HG03066 (cell line): ENCODE measurements around the gene KIF26B.

Source experiments
- ATAC-seq: cut with Tn5 transposase; IDR thresholded peaks from one replicate; pipeline ENCODE4 v1.9.1; 2021; ENCODE audit warnings: low read depth; ENCODE audit not compliant: unreplicated experiment

KIF26B gene

DNA sequence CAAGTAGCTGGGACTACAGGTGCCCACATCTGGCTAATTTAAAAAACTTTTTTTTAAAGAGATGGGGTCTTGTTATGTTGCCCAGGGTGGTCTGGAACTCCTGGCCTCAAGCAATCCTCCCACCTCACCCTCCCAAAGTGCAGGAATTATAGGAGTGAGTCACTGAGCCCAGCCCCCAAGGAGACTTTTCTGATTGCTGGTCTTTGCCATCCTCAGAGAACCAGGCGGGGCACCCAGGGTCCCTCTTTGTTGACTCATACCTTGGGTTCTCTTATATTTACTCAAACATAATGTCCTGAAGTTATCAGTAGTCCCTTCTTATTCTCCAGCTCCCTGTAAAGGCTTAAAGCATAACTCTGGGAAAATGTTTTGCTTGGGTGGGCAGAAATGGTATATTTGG lies 51.1 kb downstream of the KIF26B start:
- no peak for ATAC-seq

DNA sequence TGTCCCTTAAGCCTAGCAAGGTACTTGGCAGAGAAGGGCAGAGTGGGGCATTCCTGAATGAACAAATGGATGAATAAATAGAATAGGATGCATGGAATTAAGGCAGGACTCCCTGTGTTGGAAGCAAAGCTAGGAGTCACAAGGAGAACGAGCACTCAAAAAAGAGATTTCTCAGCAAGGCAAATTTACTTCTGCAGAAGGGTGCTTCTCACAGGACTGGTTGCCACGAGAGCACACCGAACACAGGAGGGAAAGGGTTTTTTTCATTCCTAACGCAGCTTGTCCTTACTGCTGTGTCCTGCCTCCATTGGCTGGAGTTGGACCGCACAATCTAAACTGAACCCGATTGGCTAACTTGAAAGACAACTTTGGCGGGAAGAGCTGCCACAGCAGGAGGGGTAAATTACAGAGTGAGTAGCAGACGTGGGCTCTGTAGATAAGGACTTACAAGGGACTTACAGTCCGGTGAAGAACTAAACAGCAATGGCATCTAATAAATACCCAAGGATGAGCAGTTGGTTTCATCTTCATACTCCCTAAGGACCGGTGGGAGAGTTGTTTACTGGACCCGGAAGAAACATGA lies 52.4 kb downstream of the KIF26B start:
- no peak for ATAC-seq

DNA sequence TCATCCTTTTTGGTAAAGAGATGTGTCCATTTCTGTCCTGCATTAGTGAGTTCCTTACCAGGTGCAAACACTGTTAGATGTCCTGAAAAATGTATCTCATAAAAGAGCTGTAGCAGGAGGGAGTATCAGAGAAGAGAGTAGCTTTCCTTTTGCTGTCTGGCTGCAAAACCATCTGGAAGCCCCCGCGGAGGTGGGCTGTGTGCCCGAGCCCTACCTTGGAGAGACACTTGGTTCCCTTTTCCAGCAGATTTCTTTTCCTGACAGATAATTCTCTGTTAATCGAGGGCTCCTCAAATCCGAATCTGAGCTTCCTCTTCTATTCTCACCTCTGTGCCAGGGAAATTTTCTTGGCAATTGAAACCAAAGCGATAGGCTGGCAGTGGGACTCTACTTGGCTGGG lies 53.0 kb downstream of the KIF26B start:
- no peak for ATAC-seq

DNA sequence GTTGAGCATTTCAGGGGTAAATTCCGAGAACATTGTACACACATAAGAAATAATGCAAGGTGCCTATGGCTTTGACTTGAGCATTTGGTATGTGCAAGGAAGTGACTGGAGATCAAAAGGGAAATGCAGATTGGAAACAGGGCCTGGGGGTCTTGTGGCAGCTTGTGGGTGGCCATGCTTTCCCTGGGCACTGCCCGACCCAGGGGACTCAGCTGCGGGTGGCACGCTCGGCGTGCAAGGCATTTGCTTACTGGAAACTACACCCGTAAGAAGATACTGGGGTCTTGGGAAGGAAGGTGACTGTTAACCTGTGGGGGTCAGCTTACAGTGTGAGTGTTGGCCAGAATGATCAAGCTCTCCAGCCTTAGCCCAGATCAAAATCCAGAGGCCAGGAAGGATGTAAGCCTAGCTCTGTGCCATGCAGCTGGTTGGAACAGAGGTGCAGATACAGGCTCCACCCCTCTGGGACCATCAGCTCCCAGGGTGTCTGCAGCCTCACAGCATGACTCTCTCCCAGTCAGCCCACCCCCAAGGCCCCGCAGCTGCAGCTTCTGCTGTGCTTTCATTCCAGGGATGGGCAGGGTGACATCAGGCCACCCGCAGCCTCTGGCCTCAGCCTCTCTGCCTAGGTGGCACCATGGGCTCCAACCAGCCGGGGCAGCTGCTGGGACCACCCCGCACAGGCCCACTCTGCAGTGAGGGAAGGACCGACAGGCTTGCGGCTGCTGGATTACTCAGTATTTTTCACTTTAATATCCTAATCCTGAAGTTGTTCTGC lies 55.1 kb downstream of the KIF26B start:
- ATAC-seq = no peak

DNA sequence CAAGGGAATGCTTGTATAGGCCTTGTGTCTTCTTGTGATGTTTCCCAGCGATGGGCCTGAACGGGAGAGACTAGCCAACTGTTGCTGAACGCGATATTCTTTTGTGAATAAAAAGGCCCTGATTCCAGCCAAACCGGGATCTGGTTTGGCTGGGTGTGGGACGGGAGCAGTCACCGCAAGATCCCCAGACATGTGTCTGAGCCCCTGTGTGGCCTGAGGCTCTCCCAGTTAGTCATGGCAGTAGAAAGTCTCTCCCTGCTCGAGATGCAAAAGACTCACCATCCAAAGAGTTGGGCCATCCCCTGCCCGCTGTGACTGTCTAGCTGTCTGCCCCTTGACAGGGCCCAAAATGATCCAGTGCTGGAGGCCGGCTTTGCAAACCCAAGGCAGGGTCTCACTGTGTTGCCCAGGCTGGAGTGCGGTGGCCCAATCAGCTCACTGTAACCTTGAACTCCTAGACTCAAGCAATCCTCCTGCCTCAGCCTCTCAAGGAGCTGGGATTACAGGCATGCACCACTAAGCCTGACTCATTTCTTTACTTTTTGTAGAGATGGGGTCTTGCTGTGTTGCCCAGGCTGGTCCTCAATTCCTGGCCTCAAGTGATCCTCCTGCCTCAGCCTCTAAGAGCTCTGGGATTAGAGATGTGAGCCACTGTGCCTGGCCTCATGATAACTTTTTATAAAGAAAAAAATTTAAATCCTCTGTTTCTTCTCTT lies 56.4 kb downstream of the KIF26B start:
- ATAC-seq = no peak

DNA sequence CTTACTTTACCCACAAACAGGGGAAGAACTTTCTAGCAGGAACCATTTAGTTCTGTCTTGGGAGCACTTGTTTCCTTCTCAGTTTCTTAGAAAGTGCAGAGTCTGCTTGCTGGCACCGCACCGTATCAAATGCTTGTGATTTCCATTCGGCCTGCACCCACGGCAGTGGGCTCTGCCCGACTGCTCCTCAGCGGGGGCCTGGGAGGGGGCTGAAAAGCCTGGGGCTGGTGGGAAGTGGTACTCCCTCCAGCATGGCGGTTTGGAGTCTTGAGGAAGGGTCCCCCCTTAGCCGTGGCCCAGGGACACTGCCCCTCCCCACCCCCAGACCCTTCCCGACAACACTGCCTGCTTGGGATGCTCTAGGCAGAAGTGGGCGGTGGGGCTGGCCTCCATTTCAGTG lies 57.0 kb downstream of the KIF26B start:
- no peak for ATAC-seq

DNA sequence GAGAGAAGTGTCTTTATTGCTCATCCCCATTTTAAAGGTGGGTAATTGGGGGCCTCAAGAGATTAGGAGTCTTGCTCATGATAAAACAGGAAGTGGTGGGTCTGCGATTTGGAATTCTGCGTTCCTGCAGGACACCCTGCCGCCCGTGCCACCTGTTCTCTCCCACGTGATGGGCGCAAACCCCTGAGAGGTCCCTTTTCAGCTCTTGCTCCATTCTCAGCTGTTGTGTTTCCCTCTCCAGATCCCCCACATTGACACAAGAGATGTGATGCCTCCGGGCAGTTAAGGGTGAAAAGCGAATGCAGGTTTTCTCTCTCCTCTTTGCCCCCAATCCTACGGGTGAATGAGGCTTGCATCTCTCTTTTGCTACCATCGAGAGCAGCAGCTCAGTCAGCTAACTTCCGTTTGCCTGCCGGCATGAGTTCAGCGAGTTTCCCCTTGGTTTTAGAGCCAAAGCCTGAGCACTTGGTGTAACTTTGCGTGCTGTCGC lies 57.5 kb downstream of the KIF26B start:
- ATAC-seq = no peak

DNA sequence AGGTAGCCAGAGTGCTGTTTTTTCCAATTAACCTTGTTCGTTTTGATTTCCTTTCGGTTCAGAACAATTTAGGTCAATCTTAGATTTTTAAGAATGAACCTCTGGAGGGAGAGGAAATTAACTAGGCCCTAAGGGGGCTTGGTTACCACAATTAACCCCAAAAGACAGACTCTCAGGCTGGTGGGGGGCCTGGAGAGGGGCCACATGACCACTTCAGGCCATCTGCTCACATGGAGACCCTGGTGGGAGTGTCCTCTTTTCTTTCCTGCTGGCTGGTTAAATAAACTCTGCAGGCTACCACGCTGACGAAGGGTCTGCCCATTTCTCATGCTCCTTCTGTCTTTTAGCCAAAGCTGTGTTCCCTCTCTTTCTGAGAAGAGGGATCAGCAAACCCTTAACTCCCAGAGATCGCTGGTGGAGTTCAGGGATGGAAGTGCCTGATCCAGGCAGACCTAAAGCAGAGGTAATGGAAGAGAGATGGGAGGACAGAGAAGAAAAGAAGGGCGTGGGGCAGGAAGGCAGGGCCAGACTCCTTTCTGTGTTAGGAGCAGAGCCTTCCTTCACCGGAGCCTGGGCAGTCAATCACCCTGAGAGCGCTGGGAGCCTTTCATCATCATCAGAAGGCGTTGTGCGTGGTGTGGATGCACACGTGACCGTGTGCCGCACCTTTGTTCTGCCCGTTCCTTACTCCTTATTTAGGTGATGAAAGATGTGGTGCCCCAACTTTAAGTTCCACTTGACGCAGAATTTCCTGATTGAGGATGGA lies 58.5 kb downstream of the KIF26B start:
- no peak for ATAC-seq

DNA sequence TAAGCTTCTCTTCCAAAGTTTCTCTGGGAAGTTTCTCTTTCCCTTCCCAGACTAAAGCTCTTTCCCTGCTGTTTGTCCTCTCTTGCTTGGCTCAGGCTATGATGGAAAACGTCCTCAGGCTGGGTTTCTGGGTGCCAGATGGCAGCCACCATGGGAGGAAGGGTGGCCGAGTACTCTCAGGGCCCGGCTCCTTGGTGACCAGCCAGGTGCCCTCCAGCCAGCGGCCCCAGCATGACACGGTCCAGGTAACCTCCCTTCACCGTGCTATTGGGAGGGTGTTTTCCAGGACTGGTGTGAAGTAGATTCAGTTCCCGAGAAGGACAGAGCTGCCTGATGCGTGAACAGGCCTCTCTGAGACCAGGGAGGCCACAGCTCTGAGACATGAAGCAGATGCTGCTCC lies 60.3 kb downstream of the KIF26B start:
- no peak for ATAC-seq

DNA sequence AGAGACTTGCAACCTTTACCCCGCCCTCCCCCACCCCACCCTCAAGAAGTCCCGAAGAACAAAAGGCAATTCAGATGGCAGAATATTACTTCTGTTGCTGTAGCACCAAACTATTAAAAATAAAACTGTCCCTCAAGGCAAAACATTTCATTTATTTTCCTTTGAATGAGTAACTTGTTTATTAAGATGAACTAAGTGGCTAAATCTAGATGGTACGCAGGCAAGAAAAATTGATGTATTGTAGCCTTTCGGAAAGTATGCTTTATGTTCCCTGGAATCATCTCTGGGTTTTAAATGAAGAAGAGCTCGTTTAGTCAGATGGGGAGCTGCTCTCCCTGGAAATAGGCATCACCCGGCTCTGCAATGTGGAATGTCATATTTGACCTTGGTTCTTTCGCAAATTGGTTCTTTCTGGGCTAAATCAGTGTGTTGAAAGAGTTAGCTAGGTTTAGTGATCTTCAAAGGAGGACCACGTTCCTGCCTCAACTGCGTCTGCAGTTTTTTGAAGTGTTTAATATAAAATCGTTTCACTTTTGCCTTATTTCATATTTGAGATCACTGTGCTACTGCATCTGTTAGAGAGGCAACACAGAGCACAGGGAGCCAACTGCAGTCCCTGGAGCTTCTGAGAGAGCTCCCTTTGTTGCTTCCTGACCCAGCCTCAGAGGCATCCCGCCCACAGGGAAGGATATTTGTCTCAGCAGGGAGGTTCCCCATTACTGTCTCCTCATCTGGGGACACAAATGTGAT lies 61.8 kb downstream of the KIF26B start:
- no peak for ATAC-seq

DNA sequence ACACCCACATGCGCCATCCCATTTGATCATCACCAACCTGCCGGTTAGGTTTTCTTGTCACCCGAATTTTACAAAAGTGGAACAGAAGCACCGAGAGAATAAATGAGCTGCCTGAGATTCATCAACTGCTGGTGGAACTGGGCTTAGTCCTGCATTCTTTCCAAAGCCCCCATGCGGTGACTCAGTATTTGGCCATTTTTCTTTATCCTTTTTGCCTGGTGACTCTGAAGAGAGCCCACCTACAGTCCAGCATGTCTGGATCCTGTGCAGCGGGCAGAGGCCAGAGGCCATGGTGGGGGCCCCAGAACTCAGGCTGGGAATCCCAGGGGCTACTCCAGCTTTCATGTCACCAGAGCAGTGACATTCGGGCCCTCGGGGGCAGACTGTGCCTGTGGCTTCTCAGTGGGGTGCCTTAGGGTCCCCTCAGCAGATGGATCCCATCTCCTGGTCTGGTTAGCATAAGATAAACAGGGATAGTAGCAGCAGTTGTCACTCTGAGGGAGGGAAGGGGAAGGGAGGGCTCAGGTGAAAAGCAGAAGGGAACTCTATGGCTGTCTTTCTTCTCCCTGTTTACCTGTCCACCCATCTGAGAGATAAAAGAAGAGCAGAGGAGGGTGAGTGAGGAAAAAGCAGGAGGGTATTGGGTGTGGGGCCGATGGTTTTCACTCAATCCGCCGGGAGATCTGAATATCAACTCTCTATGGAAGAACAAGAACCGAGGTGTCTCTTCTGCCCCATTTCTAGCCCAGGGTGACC lies 63.2 kb downstream of the KIF26B start:
- ATAC-seq = no peak

DNA sequence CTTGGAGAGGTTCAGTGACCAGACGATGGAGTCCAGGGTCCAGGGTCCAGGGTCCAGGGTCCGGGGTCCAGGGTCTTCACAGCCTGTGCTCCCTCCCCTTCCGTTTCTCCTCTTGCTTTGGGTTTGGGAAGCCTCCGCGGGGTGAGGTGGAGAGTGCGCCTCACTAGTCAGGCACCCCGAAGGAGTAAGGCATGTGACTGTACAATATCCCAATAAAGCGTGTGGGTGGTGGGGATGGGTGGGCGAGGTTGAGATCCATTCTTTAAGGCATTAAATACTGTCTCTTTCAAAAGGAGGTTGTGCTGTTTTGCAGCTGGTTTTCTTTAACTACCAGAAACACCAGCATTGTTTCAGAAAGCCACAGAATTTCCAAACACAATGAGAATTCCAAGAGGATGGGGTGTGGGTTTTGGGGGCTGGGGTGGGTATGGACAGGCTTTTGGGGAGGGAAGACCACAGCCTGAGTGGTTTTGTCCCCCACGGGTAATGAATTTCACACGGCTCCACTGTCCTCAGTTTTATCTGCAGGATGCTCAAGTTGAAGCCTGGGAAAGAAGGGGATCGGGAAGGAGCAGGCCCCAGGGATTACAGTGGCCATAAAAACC lies 65.7 kb downstream of the KIF26B start:
- ATAC-seq = no peak

DNA sequence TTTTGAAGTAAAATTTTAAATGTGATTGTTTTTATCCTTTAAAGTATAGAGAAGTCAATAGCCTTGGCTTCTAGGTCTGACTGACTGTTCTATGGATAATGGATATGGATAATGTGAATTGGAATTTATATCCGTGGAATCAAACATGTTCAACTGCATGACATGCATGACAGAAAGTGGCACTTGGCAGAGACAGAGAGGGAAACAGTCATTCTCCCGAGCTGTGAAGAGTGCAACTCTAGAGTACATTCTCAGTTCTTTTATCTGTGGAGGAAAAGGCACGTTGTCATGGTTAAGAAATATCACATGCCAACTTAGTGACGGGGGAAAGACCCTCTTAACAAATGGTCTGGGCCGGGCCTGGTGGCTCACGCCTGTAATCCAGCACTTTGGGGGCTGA lies 67.0 kb downstream of the KIF26B start:
- no peak for ATAC-seq

DNA sequence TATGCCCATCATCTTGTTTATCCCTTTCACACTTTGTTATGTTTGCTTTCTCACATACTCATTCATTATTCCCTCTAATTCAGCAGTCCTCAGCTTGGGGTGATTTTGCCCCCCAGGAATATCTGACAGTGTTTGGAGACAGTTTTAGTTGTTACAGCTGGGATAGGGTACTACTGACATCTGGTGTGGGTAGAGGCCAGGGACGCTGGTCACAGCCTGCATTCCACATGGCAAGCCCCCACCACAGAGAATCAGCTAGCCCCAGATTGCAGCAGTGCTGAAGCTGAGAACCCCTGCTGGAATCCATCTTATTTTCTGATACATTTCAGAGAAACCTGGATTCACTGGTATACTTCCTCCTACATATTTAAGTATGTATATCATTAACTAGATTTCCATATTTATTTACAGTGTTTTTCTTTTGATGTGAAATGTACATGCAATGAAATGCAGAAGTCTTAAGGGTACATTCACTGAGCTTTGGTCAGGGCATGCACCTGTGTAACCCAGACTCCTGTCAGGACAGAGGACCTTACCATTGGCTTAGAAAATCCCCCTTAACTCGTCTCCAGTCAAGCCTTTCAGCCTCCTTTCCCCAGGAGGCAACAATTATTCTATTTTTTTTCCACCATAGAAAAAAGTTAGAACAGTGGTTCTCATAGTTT lies 68.3 kb downstream of the KIF26B start:
- no peak for ATAC-seq

DNA sequence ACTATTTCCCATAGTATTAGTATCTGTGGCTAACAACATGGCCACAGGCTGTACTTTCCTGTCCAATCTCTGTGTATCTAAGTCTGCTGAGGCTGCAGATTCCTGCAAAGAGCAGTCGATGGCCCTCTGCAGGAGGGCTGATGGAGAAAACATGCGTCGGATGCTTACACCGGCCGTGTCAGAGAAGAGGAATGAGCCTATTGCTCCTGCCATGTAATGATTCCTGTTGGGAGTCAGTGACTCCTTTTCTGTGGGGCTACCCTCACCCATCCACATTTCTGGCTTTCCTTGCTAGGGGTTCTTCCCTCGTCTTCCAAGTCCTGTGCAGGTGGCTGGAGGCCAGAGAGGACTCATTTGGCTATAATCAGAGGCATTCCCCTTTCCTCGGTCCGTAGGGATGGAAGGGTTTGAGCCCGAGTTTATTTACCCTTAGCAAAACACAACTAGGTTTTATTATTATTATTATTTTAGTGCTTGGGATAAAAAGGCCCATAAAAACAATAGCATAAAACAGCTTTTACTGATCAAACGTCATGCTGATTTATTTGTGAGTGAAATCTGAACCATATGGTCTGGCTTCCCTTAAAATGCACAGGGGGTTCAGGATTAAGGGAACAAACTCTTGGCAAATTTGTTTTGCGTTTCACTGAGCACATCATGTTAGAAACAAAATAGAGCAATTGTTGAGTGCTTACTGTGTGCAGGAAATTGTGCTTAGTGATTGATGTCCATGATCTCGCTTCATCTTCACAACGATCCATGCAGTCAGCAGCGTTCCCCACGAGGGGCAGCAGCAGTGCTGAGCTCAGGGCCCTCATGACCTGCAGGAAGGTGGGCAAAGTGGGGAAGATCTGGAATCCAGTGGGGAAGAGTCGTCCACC lies 70.8 kb downstream of the KIF26B start:
- ATAC-seq = no peak

DNA sequence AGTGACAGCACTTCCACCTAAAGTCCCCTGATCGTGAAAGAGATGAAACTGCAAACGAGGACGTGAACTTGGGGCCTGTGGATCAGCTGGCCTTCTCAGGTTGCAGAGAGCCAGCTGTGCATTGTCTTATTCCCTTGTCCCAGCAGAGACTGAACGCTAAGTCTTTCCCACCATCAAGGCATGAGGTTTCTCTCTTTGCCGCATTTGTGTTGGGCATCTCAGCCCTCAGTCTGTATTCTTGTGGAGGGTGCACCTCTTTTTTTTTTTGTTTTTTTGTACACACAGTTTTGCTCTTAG lies 71.4 kb downstream of the KIF26B start:
- ATAC-seq = no peak

DNA sequence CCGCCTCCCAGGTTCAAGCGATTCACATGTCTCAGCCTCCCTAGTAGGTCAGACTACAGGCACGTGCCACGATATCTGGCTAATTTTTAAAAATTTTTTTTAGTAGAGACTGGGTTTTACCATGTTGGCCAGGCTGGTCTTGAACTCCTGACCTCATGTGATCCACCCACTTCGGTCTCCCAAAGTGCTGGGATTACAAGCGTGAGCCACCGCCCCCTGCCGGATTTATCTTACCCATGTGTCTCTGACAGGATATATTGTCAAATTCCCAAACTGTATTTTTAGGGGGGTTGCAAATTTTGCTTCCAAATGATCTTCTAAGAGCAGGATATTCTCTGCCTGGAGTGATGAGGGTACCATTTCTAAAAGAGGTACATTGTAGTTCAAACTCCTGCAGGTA lies 74.3 kb downstream of the KIF26B start:
- no peak for ATAC-seq

DNA sequence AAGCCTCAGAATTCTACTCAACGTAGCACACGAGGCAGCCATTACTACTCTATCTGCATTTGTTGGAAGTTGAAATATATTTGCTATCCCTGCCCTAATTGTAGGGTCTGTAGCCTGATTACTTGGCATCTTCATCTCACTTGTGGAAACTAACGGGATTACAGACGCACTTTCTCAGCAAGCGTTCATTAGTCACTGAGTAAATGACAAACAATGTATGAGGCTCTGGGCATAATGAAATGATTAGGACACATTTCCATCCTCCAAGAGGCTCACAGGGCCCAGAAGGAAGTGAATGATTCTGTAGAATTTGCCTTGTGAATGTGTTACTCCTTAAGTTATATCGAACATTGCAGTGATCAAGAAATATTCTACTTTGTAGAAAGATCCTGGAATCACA lies 78.1 kb downstream of the KIF26B start:
- no peak for ATAC-seq
